Measurements from ENCODE around the gene VSIG4.
"Not testable (repeated sequence)": the region's sequence is repeated elsewhere in the genome, so short reads cannot be mapped to it uniquely, and the experiment has no call there.

The VSIG4 gene

DNA sequence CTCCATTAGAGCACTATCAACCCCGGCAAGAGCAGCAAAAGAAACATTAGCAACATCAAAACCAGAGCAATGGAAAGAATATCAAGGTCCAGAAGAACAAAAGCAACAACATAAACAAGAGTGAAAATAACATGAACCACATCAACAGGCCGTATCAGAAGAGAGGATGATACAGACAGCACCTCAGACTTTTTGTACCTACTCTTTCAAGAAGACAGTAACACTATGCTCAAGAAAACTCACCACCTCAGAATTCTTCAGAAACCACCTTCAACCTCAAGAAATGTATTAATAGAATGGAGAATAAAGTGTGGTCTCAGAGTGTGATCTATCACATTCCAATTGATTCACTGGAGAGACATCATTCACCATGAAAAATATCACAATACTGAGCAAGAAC, 46.5 kb downstream of the VSIG4 start:
- Histone ChIP-seq H3K4me1 (ENCODE audit: insufficient read depth, low read length) (no peaks in the 10 kb centered on the region), H3K36me3 (ENCODE audit: insufficient read depth, low read length) (no peaks in the 10 kb centered on the region), H3K9ac (ENCODE audit: low read depth, low read length) (no peak overlapping the region), H3K9me3 (ENCODE audit: control insufficient read depth, insufficient read depth, low read length) (no peaks in the 10 kb centered on the region)

DNA sequence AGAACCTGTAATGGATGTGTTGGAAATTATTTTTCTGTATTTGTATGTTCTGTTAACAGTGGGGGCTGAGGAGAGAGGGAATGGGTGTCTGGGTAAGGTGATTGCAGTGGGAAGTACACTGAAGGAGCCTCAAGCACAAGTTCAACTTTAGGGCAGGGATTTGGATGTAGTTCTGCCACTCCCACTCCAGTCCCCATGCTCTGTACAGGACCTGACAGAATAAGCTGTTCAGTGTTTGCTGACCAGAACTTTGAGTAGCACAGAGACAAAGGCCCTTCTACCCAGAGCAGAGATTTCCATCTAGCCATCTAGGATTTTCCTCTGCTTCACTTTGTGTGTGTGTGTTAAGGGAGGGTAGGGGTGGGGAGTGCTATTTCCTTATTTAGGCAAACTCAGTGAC, 49.2 kb downstream of the VSIG4 start:
- no peak overlapping the region for H3K9ac ChIP-seq (ENCODE audit: low read depth, low read length)

DNA sequence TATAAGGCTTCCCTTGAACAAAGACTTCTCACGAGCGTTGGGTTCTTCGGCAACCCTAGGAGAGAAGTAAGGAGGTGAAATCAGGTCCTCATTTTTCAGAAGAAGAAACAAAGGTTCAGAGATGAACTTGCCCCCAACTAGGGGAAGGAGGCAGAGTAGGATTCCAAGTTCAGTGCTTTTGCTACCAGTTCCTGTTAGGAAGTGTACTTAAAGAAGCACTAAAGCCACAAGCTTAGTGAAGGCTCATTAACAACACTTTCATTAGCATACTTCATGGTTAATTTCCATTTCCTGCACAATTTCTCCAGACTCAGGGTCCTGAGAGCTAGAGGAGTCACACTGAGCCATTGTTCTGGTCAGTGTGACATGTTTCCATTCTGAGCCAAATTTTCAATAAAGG, 52.1 kb downstream of the VSIG4 start:
- Histone ChIP-seq H3K9ac (ENCODE audit: low read depth, low read length) (no peak overlapping the region), H3K4me1 (ENCODE audit: insufficient read depth, low read length) (no peaks in the 10 kb centered on the region), H3K36me3 (ENCODE audit: insufficient read depth, low read length) (no peaks in the 10 kb centered on the region), H3K9me3 (ENCODE audit: control insufficient read depth, insufficient read depth, low read length) (no peaks in the 10 kb centered on the region)

More for the DNA sequence above, 49.2 kb downstream of the VSIG4 start:
- Histone ChIP-seq H3K36me3 (ENCODE audit: insufficient read depth, low read length) (no peaks in the 10 kb centered on the region), H3K9me3 (ENCODE audit: control insufficient read depth, insufficient read depth, low read length) (no peaks in the 10 kb centered on the region), H3K4me1 (ENCODE audit: insufficient read depth, low read length) (no peaks in the 10 kb centered on the region)

DNA sequence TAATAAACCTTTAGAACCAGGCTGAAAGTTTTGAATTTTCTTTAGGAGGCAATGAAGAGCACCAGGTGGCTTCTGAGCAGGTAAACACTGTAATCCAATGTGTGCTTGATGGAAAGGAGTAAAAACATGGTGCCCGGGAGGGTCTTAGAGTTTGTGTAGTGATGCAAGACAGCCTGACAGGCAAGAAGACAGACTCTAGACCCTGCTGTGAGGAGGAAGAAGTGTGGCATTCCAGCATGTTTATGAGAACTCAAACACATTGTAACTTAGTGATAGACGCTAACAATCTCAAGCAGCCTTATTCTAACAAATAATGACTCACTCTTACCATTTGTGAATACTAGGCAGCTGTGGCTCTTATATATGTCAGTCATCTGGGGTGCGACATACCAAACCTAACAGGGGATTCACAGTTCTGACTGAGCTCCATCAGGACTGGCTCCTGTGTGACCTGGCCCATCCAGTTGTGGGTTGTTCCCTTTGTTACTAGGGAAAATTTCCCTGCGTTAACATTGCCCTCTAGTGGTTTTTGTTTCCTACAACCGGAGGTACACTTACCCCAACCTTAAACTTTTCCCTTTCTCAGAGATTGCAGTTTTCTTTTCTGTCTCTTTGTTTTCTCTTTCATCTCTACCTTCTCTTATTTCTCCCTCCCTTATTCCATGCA, 53.8 kb downstream of the VSIG4 start:
- H3K9me3 ChIP-seq (ENCODE audit: control insufficient read depth, insufficient read depth, low read length): no peaks in the 10 kb centered on the region
- H3K36me3 ChIP-seq (ENCODE audit: insufficient read depth, low read length): no peaks in the 10 kb centered on the region
- no peak overlapping the region for H3K9ac ChIP-seq (ENCODE audit: low read depth, low read length)
- H3K4me1 ChIP-seq (ENCODE audit: insufficient read depth, low read length): no peaks in the 10 kb centered on the region

DNA sequence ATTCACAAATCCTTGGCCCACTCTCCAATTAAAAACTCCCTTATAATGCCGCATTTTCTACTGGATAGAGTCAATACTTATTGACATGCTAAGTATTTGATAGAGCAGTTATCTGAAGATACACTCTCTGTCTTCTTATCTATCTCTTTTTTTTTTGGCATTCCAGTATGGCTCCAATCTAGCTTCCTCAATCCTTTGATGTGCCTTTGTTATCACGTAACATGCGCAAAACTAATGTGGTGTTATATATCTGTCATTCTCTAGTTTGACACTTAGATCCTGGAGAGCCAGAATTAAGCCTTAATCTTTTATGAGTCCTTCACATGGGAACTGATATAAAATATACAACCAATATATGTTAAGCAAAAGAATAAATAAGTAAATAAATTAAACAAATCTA, 54.7 kb downstream of the VSIG4 start:
- H3K9ac ChIP-seq (ENCODE audit: low read depth, low read length): no peak overlapping the region
- H3K36me3 ChIP-seq (ENCODE audit: insufficient read depth, low read length): no peaks in the 10 kb centered on the region
- H3K4me1 ChIP-seq (ENCODE audit: insufficient read depth, low read length): no peaks in the 10 kb centered on the region
- no peaks in the 10 kb centered on the region for H3K9me3 ChIP-seq (ENCODE audit: control insufficient read depth, insufficient read depth, low read length)

DNA sequence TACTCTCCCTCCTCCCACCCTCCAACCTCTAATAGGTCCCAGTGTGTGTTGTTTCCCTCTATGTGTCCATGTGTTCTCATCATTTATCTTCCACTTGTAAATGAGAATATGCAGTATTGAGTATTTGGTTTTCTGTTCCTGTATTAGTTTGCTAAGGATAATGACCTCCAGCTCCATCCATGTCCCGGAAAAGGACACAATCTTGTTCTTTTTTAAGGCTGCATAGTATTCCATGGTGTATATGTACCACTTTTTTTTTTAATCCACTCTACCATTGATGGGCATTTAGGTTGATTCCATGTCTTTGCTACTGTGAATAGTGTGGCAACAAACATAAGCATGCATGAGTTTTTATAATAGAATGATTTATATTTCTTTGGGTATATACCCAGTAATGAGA, 62.7 kb downstream of the VSIG4 start:
- not testable (repeated sequence) for H3K9ac ChIP-seq (ENCODE audit: low read depth, low read length); H3K4me1 ChIP-seq (ENCODE audit: insufficient read depth, low read length); H3K9me3 ChIP-seq (ENCODE audit: control insufficient read depth, insufficient read depth, low read length); H3K36me3 ChIP-seq (ENCODE audit: insufficient read depth, low read length)

DNA sequence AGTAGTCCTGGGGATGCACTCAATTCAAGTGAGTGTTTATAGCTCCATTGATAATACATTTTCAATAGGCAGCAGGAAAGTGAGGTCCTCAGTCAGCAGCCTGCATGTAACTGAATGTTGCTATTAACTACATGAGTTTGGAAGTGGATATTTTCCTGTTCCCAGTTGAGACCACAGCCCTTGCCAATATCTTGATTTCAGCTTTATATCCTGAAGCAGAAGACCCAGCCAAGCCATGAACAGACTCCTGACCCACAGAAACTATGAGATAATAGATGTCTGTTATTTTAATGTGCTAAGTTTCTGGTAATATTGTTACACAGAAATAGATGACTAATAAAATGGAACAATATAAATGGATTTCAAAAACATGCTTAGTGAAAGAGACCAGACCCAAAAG, 63.7 kb downstream of the VSIG4 start:
- no peak overlapping the region for H3K9ac ChIP-seq (ENCODE audit: low read depth, low read length)
- H3K9me3 ChIP-seq (ENCODE audit: control insufficient read depth, insufficient read depth, low read length): no peaks in the 10 kb centered on the region
- H3K4me1 ChIP-seq (ENCODE audit: insufficient read depth, low read length): no peaks in the 10 kb centered on the region
- H3K36me3 ChIP-seq (ENCODE audit: insufficient read depth, low read length): no peaks in the 10 kb centered on the region

DNA sequence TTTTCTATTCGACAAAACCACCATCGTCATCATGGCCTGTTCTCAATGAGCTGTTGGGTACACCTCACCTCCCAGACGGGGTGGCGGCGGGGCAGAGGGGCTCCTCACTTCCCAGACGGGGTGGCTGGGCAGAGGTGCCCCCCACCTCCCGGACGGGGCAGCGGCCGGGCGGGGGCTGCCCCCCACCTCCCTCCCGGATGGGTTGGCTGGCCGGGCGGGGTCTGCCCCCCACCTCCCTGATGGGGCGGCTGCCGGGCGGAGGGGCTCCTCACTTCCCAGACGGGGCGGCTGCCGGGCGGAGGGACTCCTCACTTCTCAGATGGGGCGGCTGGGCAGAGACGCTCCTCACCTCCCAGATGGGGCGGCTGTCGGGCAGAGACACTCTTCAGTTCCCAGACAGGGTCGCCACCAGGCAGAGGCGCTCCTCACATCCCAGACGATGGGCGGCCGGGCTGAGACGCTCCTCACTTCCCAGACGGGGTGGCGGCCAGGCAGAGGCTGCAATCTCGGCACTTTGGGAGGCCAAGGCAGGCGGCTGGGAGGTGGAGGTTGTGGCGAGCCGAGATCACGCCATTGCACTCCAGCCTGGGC, 64.6 kb downstream of the VSIG4 start:
- not testable (repeated sequence) for H3K36me3 ChIP-seq (ENCODE audit: insufficient read depth, low read length); H3K9me3 ChIP-seq (ENCODE audit: control insufficient read depth, insufficient read depth, low read length); H3K9ac ChIP-seq (ENCODE audit: low read depth, low read length); H3K4me1 ChIP-seq (ENCODE audit: insufficient read depth, low read length)
